ENCODE data around the gene GCH1. TPM values are rescaled to one million over a fixed set of nuclear protein-coding genes. Genes with fewer than 3 reads are reported as not detected.
"Not testable (repeated sequence)": the region's sequence is repeated elsewhere in the genome, so short reads cannot be mapped to it uniquely, and the experiment has no call there.

Gene GCH1
- total RNA-seq, 8 experiments from 2014 or later = 1.9 to 28.8 (median 8.8) TPM

GRCh38 chr14:54927551-54927950 is 24.9 kb upstream of the GCH1 start:
- no peak for ATAC-seq (replicated peaks in 6 of 8)
- in situ Hi-C loops (cut with MboI; ENCODE audit: low pct_unique_long_range_greater_than_20kb in 2 of 9, low sequenced_read_pairs in 9 of 9, unreplicated experiment in 9 of 9) = no loop called here
- 43 to 100% (median 100%) methylated on average over 1 of the region's 1 CpG; no CpG with 5 or more reads in 1 of the 10 experiments for WGBS, 10 experiments

GRCh38 chr14:54926570-54926969 is 23.9 kb upstream of the GCH1 start:
- in situ Hi-C loops (cut with MboI; ENCODE audit: low pct_unique_long_range_greater_than_20kb in 2 of 9, low sequenced_read_pairs in 9 of 9, unreplicated experiment in 9 of 9) = not testable (repeated sequence)

More at GRCh38 chr14:54927551-54927950, 24.9 kb upstream of the GCH1 start:
- H3K27ac ChIP-seq = no peak overlapping the region
- no peaks in the 10 kb centered on the region for H3K4me1 ChIP-seq (replicated peaks in 1 of 2)
- no peak overlapping the region for H3K4me3 ChIP-seq

GRCh38 chr14:54922598-54922997 is 20.0 kb upstream of the GCH1 start:
- WGBS, 10 experiments = 17 to 79% (median 60%) methylated on average over 1 to 2 of the region's 3 CpGs; no CpG with 5 or more reads in 3 of the 10 experiments
- no peak for ATAC-seq (replicated peaks in 6 of 8)
- Histone ChIP-seq H3K4me3 (no peak overlapping the region), H3K27ac (no peak overlapping the region), H3K4me1 (replicated peaks in 1 of 2) (no peaks in the 10 kb centered on the region)
- in situ Hi-C loops (cut with MboI; ENCODE audit: low pct_unique_long_range_greater_than_20kb in 2 of 9, low sequenced_read_pairs in 9 of 9, unreplicated experiment in 9 of 9) = no loop called here

More at GRCh38 chr14:54926570-54926969, 23.9 kb upstream of the GCH1 start:
- WGBS, 10 experiments = 50 to 100% (median 81%) methylated on average over 1 to 5 of the region's 5 CpGs; no CpG with 5 or more reads in 2 of the 10 experiments
- not testable (repeated sequence) for H3K4me1 ChIP-seq (replicated peaks in 1 of 2); H3K27ac ChIP-seq; H3K4me3 ChIP-seq
- peak in 3 of 8 experiments; percentile 23 to 98 (median 69) for ATAC-seq (replicated peaks in 6 of 8)

GRCh38 chr14:54920052-54920451 is 17.4 kb upstream of the GCH1 start:
- H3K4me1 ChIP-seq (replicated peaks in 1 of 2) = no peaks in the 10 kb centered on the region
- H3K4me3 ChIP-seq = no peak overlapping the region
- 0 to 88% (median 80%) methylated on average over 1 of the region's 1 CpG; no CpG with 5 or more reads in 3 of the 10 experiments for WGBS, 10 experiments
- ATAC-seq (replicated peaks in 6 of 8) = no peak
- H3K27ac ChIP-seq = no peak overlapping the region
- in situ Hi-C loops (cut with MboI; ENCODE audit: low pct_unique_long_range_greater_than_20kb in 2 of 9, low sequenced_read_pairs in 9 of 9, unreplicated experiment in 9 of 9) = no loop called here

GRCh38 chr14:54919330-54919729 is 16.7 kb upstream of the GCH1 start:
- in situ Hi-C loops (cut with MboI; ENCODE audit: low pct_unique_long_range_greater_than_20kb in 2 of 9, low sequenced_read_pairs in 9 of 9, unreplicated experiment in 9 of 9) = no loop called here
- Histone ChIP-seq H3K4me3 (no peak overlapping the region), H3K27ac (no peak overlapping the region), H3K4me1 (replicated peaks in 1 of 2) (no peaks in the 10 kb centered on the region)
- no peak for ATAC-seq (replicated peaks in 6 of 8)

GRCh38 chr14:54918427-54918826 is 15.8 kb upstream of the GCH1 start:
- WGBS, 10 experiments = 40 to 95% (median 83%) methylated on average over 1 to 5 of the region's 5 CpGs; no CpG with 5 or more reads in 1 of the 10 experiments
- H3K4me1 ChIP-seq (replicated peaks in 1 of 2) = no peaks in the 10 kb centered on the region
- H3K4me3 ChIP-seq = no peak overlapping the region
- no peak overlapping the region for H3K27ac ChIP-seq
- in situ Hi-C loops (cut with MboI; ENCODE audit: low pct_unique_long_range_greater_than_20kb in 2 of 9, low sequenced_read_pairs in 9 of 9, unreplicated experiment in 9 of 9) = no loop called here
- ATAC-seq (replicated peaks in 6 of 8) = no peak

GRCh38 chr14:54916101-54916500 is 13.5 kb upstream of the GCH1 start:
- in situ Hi-C loops (cut with MboI; ENCODE audit: low pct_unique_long_range_greater_than_20kb in 2 of 9, low sequenced_read_pairs in 9 of 9, unreplicated experiment in 9 of 9) = no loop called here
- H3K4me1 ChIP-seq (replicated peaks in 1 of 2) = no peaks in the 10 kb centered on the region
- ATAC-seq (replicated peaks in 6 of 8) = peak in 2 of 8 experiments; percentile 81
- no peak overlapping the region for H3K4me3 ChIP-seq
- 77 to 100% (median 100%) methylated on average over 1 of the region's 1 CpG; no CpG with 5 or more reads in 1 of the 10 experiments for WGBS, 10 experiments
- H3K27ac ChIP-seq = no peak overlapping the region

GRCh38 chr14:54909817-54910558 is 7.4 kb upstream of the GCH1 start:
- H3K4me1 ChIP-seq (replicated peaks in 1 of 2) = peaks cover 3 to 10% of the 10 kb centered on the region in 2 donors
- no peak overlapping the region for H3K4me3 ChIP-seq
- ATAC-seq (replicated peaks in 6 of 8) = peak; percentile 36 to 99 (median 76)
- 53 to 100% (median 84%) methylated on average over 1 to 5 of the region's 5 CpGs for WGBS, 10 experiments
- H3K27ac ChIP-seq = no peak overlapping the region
- in situ Hi-C loops (cut with MboI; ENCODE audit: low pct_unique_long_range_greater_than_20kb in 2 of 9, low sequenced_read_pairs in 9 of 9, unreplicated experiment in 9 of 9) = no loop called here

GRCh38 chr14:54908973-54909372 is 6.3 kb upstream of the GCH1 start:
- H3K4me1 ChIP-seq (replicated peaks in 1 of 2) = peaks cover 3 to 10% of the 10 kb centered on the region in 2 donors
- in situ Hi-C loops (cut with MboI; ENCODE audit: low pct_unique_long_range_greater_than_20kb in 2 of 9, low sequenced_read_pairs in 9 of 9, unreplicated experiment in 9 of 9); ATAC-seq (replicated peaks in 6 of 8); H3K4me3 ChIP-seq; H3K27ac ChIP-seq: not testable (repeated sequence)
- 58 to 100% (median 77%) methylated on average over 1 to 4 of the region's 4 CpGs; no CpG with 5 or more reads in 1 of the 10 experiments for WGBS, 10 experiments

GRCh38 chr14:54908190-54908589 is 5.6 kb upstream of the GCH1 start:
- Histone ChIP-seq H3K4me1 (replicated peaks in 1 of 2) (peaks cover 3 to 10% of the 10 kb centered on the region in 2 donors), H3K4me3 (no peak overlapping the region), H3K27ac (no peak overlapping the region)
- 63 to 100% (median 85%) methylated on average over 2 to 4 of the region's 4 CpGs; no CpG with 5 or more reads in 1 of the 10 experiments for WGBS, 10 experiments
- in situ Hi-C loops (cut with MboI; ENCODE audit: low pct_unique_long_range_greater_than_20kb in 2 of 9, low sequenced_read_pairs in 9 of 9, unreplicated experiment in 9 of 9) = no loop called here
- no peak for ATAC-seq (replicated peaks in 6 of 8)

- ATAC-seq (replicated peaks in 6 of 8) = no peak
- H3K27ac ChIP-seq = no peak overlapping the region
- in situ Hi-C loops (cut with MboI; ENCODE audit: low pct_unique_long_range_greater_than_20kb in 2 of 9, low sequenced_read_pairs in 9 of 9, unreplicated experiment in 9 of 9) = no loop called here
- H3K4me1 ChIP-seq (replicated peaks in 1 of 2) = peaks cover 6 to 14% of the 10 kb centered on the region in 2 donors
- no peak overlapping the region for H3K4me3 ChIP-seq
Observed at GRCh38 chr14:54906075-54906474, 3.4 kb upstream of the GCH1 start.

GRCh38 chr14:54902143-54902520 is 494 bp downstream of the GCH1 start:
- ATAC-seq (replicated peaks in 6 of 8) = peak; percentile 54 to 75 (median 68)
- in situ Hi-C loops (cut with MboI; ENCODE audit: low pct_unique_long_range_greater_than_20kb in 2 of 9, low sequenced_read_pairs in 9 of 9, unreplicated experiment in 9 of 9) = no loop called here
- H3K4me3 ChIP-seq = peak overlapping the region; percentile 53 to 94 (median 71)
- WGBS, 10 experiments = 0 to 7% (median 0%) methylated on average over 1 to 7 of the region's 37 CpGs; no CpG with 5 or more reads in 6 of the 10 experiments
- no peak overlapping the region for H3K27ac ChIP-seq
- H3K4me1 ChIP-seq (replicated peaks in 1 of 2) = peaks cover 3 to 4% of the 10 kb centered on the region in 2 donors

GRCh38 chr14:54901380-54902142 is 1.1 kb downstream of the GCH1 start:
- no peak overlapping the region for H3K27ac ChIP-seq
- 0 to 10% (median 2%) methylated on average over 1 to 5 of the region's 42 CpGs; no CpG with 5 or more reads in 6 of the 10 experiments for WGBS, 10 experiments
- H3K4me3 ChIP-seq = peak overlapping the region; percentile 53 to 94 (median 71)
- peak in 5 of 8 experiments; percentile 18 to 34 (median 23) for ATAC-seq (replicated peaks in 6 of 8)
- in situ Hi-C loops (cut with MboI; ENCODE audit: low pct_unique_long_range_greater_than_20kb in 2 of 9, low sequenced_read_pairs in 9 of 9, unreplicated experiment in 9 of 9) = no loop called here
- H3K4me1 ChIP-seq (replicated peaks in 1 of 2) = peaks cover 3 to 4% of the 10 kb centered on the region in 2 donors

Data from motor neuron (in vitro differentiated cells).